GM08714 (cell line): Measurements from ENCODE around the gene NCS1.

ENCODE experiments used
- H3K4me3 ChIP-seq: fragments of 200-500 bp; sonication (Bioruptor generic); 2 replicates; pipeline ENCODE4 v1.5.1; 2014; ENCODE audit warnings: mild to moderate bottlenecking, low read length, inconsistent platforms
- ZNF274 ChIP-seq: IDR thresholded peaks from 2 replicates; pipeline ENCODE4 v1.6.1; 2012; ENCODE audit warnings: mild to moderate bottlenecking, low read depth, low read length

Gene NCS1

DNA sequence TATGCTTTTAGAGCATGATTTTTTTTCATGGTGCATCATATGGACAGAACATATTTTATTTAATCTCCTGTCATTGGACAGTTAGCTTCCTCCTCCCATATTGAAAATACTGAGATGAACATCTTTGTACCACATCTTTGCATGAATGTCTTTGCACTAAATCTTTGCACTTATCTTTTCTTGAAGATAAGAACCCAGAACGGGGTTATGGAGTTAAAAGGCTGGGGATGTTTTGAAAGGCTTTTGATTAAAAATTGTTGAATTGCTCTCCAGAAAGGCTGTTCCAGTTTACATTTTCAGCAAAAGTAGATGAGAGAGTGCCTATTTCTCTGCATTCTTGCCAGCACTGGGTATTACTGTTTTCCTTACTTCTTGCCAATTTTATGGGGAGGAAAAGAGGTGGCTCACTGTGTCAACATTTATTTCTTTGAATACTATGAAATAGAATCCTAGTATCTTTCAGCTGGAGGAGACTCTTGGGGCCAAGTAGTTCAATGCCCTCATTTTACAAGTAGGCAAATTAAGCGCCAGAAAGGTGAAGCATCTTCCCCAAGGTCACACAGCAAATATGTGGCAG is 7.2 kb downstream of the NCS1 start:
- no peak for TF ChIP-seq ZNF274
- H3K4me3 ChIP-seq, result no peak overlapping the region

DNA sequence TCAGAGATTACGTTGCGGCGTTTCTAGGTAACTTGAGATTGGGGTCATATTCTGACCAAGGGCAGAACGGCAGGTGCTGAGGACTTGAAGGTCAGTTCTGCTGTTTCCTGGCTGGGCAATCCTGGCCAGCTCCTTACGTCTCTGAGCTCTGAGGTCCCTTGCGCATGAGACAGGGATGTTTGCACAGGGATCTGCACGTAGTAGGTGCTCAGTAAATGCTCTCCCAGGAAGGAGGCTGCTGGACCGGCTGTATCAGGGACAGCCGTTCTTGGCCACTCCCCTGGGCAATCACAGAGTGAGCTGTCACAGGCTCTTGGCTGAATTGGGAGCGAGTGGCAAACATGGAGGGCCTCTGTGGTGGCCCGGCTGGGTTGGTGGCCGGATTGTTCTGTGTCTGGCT is 8.3 kb downstream of the NCS1 start:
- TF ChIP-seq ZNF274, result no peak

GRCh38 chr9:130181678-130182380 is 9.6 kb downstream of the NCS1 start:
- no peak overlapping the region for H3K4me3 ChIP-seq

More for the DNA sequence above, 8.3 kb downstream of the NCS1 start:
- H3K4me3 ChIP-seq, result no peak overlapping the region

GRCh38 chr9:130182381-130182909 is 10.2 kb downstream of the NCS1 start:
- no peak for TF ChIP-seq ZNF274
- no peak overlapping the region for H3K4me3 ChIP-seq

More at GRCh38 chr9:130181678-130182380, 9.6 kb downstream of the NCS1 start:
- TF ChIP-seq ZNF274, result no peak

- H3K4me3 ChIP-seq, result no peak overlapping the region
- TF ChIP-seq ZNF274, result no peak
Observed at GRCh38 chr9:130183133-130183762, 11.0 kb downstream of the NCS1 start.

- no peak for TF ChIP-seq ZNF274
- no peak overlapping the region for H3K4me3 ChIP-seq
Observed at GRCh38 chr9:130185017-130185416, 12.8 kb downstream of the NCS1 start.

DNA sequence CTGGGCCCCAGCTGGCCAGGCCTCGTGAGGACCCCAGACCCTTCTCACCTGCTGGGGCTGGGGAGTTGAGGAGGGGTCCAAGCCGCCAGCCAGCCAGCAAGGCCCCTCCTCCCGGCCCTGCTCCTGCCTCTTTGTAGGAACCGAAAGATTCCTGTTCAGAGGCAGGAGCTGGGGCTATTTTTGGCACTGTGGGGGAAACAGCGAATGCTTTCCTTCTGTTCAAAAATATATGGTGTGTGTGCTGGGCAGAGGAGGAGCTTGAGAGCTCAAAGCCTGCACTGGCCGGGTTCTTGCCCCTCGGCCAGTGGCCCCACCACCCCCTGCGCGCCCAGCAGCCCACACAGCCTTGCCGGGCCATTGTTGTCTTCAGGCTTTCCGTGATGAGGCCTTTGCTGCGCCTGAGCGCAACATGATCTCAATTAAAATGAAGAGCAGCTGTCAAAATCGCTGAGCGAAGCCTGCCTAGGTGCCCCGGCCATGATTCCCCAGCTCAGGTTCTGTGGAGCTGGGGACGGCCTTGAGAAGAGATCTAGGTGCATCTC is 13.4 kb downstream of the NCS1 start:
- no peak overlapping the region for H3K4me3 ChIP-seq
- TF ChIP-seq ZNF274, result no peak

DNA sequence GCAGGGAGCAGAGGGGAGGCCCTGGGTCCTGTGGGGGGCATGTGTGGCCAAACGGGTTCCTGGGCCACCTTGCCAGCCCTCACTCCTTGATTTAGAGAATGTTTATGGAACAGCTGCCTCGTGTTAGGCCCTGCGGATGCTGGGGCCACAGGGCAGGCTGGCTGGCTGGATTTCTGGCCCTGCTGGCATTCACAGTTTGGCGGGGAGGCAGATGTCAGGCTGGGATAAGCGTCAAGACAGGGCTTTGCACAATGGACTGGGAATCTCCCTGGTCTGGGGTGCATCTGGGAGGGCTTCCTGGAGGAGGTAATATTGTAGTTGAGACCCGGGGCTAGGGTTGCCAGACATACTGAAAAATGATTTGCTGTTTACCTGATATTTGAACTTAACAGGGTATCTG is 13.8 kb downstream of the NCS1 start:
- no peak overlapping the region for H3K4me3 ChIP-seq
- TF ChIP-seq ZNF274, result no peak

- no peak overlapping the region for H3K4me3 ChIP-seq
Observed at GRCh38 chr9:130186839-130187522, 14.8 kb downstream of the NCS1 start.

DNA sequence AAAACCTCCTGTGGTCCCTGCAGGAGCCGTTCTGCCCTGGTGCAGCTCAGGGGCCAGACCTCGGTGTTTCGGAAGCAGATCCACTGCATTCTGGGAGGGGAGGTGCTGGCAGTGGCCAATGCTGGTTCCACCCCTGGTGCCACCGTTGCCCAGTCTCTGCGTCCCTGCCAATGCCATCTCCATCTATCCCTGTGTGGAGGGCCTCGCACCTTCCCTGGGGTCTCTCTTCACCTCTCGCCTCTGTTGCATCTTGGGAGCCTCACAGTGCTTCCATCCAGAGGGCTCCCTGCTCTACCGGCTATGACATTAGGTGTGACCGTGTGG is 15.3 kb downstream of the NCS1 start:
- H3K4me3 ChIP-seq, result no peak overlapping the region
- TF ChIP-seq ZNF274, result no peak

More at GRCh38 chr9:130186839-130187522, 14.8 kb downstream of the NCS1 start:
- TF ChIP-seq ZNF274, result no peak

DNA sequence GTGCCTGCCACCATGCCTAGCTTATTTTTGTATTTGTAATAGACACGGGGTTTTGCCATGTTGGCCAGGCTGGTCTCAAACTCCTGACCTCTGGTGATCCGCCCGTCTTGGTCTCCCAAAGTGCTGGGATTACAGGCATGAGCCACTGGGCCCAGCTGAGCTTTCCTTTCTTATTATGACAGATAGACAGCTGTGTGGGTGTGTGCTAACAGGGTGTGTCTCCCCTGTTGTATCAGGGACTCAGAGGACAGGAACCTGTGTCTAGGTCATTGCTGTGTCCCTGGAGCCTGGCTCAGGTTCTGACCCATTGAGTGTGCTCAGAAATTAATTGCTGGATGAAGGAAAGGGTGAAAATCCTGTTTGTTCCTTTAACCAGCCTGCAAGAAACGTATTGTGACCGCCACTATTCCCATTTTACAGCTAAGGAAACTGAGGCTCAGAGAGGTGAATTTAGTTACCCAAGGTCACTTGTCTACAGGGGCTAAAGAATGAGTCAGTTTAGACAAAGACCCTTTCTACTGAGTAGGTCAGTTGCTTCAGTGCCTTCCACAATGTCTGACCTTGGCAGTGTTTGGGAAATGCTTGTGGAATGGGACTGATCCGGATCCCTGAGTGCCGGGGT is 16.8 kb downstream of the NCS1 start:
- no peak for TF ChIP-seq ZNF274
- H3K4me3 ChIP-seq, result no peak overlapping the region

GRCh38 chr9:130189840-130190239 is 17.6 kb downstream of the NCS1 start:
- no peak for TF ChIP-seq ZNF274
- no peak overlapping the region for H3K4me3 ChIP-seq

- no peak for TF ChIP-seq ZNF274
Observed at GRCh38 chr9:130191068-130191748, 19.0 kb downstream of the NCS1 start.

GRCh38 chr9:130191749-130192120 is 19.5 kb downstream of the NCS1 start:
- no peak for TF ChIP-seq ZNF274
- no peak overlapping the region for H3K4me3 ChIP-seq

More at GRCh38 chr9:130191068-130191748, 19.0 kb downstream of the NCS1 start:
- no peak overlapping the region for H3K4me3 ChIP-seq
